Psoas muscle (tissue), 8 donors: ENCODE data around the gene SNW1. TPM values are rescaled to one million over a fixed set of nuclear protein-coding genes. Genes with fewer than 3 reads are reported as not detected.

Experiments used
- ATAC-seq, 4 donors: fragments of 200-7000 bp; cut with Tn5 transposase; one replicate each; pipeline ENCODE4 v1.9.1; 2020; ENCODE audit warnings: moderate library complexity in 3 of 4, mild to moderate bottlenecking in 2 of 4
- DNase-seq, 2 donors: peaks; one replicate each; pipeline ENCODE4 v3.0.0-alpha.2; 2020
- H3K27ac ChIP-seq: fragments of 200-600 bp; one replicate; pipeline ENCODE4 v1.8.0; 2022
- H3K27me3 ChIP-seq, 3 donors: fragments of 200-600 bp in 1 of 3; one replicate each; pipeline versions ENCODE4 v1.6.1 to v1.8.0; 2013 to 2022; ENCODE audit warnings: low read length in 2 of 3, mild to moderate bottlenecking in 2 of 3, moderate library complexity in 1 of 3; ENCODE audit not compliant: insufficient read depth in 3 of 3
- H3K36me3 ChIP-seq, 2 donors: fragments of 200-600 bp in 1 of 2; one replicate each; pipeline versions ENCODE4 v1.6.1 to v1.8.0; 2013 to 2022; ENCODE audit warnings: low read depth in 1 of 2, mild to moderate bottlenecking in 1 of 2, moderate library complexity in 1 of 2; ENCODE audit not compliant: insufficient read depth in 1 of 2
- H3K4me1 ChIP-seq: fragments of 200-600 bp; one replicate; pipeline ENCODE4 v1.8.0; 2022
- H3K4me3 ChIP-seq: fragments of 200-600 bp; one replicate; pipeline ENCODE4 v1.8.0; 2022; ENCODE audit warnings: mild to moderate bottlenecking
- H3K9me3 ChIP-seq: fragments of 200-600 bp; one replicate; pipeline ENCODE4 v1.8.0; 2022
- WGBS, 3 donors: extraction: QIAGEN DNeasy Blood & Tissue Kit; methylation state at CpG; one replicate each; pipeline versions ENCODE4 v1.1.6 to v1.1.7; 2013; 5-methylcytosine and 5-hydroxymethylcytosine counted together
- intact Hi-C, 2 donors: fragments of 100-400 bp; cut with DNase I; formaldehyde crosslinking; loops; one replicate each; pipeline versions ENCODE4 v1.11.0 to v1.14.2; 2022
- polyA plus RNA-seq, 3 donors: library from polyadenylated mRNA; stranded (reverse); fragments of 200-250 nt; gene quantifications; one replicate each; pipeline ENCODE4 v1.2.3, GENCODE V29; 2013
- total RNA-seq, 4 donors: library from RNA; stranded (reverse); fragmentation: NEBNext Ultra II Directional in 2 of 4; extraction: Animal tissue kit (Norgen Biotek cat#: 25700) in 2 of 4; gene quantifications; one replicate each; pipeline versions ENCODE4 v1.2.1 to v1.2.4, GENCODE V29; 2021 to 2023
- TF ChIP-seq, protein P1 (sequence below): fragments of 200-600 bp; IDR thresholded peaks from one replicate; pipeline ENCODE4 v1.8.0; 2022; ENCODE audit warnings: antibody characterized with exemption
- donor health status: healthy with polysubstance abuse.
- donor health status: DM: no; HTN: no; CAD: no; lungs with moderate emphysema.
- donor health status: Bipolar disorder and iron deficiency.
- donor health status: healthy.
- donor health status: DM: yes; HTN: yes; CAD: no.
- donor health status: DM: no; HTN: no; CAD: no.
- donor health status: DM: no; HTN: no; CAD: no.
- donor health status: DM: yes; HTN: yes; CAD: no.

SNW1 gene
- total and polyA plus RNA-seq, 7 donors: 49.2 to 95.0 (median 64.5) TPM

DNA sequence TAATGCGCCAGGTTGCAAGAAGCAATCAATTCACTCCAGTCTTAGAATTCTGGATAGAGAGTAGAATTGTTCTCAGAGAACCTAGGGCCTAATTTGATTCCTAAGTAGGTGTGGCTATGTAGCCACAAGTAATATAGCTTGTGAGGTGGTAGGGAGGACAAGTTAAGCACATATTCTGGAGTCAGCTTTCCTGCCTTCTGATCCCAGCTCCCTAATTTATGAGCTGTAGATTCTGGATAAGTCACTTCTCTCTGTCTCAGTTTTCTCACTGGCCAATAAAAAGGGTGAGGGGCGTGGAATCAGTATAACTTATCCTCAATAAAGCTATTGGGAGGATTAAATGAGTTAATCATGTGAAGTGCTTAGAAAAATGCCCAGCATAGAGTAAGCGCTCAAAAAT lies 3.0 kb upstream of the SNW1 start:
- ATAC-seq (no peak), DNase-seq (no peak)
- 75 to 80% (median 76%) methylated on average over 3 of the region's 3 CpGs for WGBS, 3 donors
- H3K27me3 ChIP-seq: no peaks in the 10 kb centered on the region
- no peak overlapping the region for H3K27ac ChIP-seq
- intact Hi-C loops: no loop called here
- no peak overlapping the region for H3K4me3 ChIP-seq
- no peaks in the 10 kb centered on the region for H3K36me3 ChIP-seq
- no peaks in the 10 kb centered on the region for H3K9me3 ChIP-seq
- TF ChIP-seq, protein P1, sequence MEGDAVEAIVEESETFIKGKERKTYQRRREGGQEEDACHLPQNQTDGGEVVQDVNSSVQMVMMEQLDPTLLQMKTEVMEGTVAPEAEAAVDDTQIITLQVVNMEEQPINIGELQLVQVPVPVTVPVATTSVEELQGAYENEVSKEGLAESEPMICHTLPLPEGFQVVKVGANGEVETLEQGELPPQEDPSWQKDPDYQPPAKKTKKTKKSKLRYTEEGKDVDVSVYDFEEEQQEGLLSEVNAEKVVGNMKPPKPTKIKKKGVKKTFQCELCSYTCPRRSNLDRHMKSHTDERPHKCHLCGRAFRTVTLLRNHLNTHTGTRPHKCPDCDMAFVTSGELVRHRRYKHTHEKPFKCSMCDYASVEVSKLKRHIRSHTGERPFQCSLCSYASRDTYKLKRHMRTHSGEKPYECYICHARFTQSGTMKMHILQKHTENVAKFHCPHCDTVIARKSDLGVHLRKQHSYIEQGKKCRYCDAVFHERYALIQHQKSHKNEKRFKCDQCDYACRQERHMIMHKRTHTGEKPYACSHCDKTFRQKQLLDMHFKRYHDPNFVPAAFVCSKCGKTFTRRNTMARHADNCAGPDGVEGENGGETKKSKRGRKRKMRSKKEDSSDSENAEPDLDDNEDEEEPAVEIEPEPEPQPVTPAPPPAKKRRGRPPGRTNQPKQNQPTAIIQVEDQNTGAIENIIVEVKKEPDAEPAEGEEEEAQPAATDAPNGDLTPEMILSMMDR: no peak
- peaks cover 13% of the 10 kb centered on the region for H3K4me1 ChIP-seq

DNA sequence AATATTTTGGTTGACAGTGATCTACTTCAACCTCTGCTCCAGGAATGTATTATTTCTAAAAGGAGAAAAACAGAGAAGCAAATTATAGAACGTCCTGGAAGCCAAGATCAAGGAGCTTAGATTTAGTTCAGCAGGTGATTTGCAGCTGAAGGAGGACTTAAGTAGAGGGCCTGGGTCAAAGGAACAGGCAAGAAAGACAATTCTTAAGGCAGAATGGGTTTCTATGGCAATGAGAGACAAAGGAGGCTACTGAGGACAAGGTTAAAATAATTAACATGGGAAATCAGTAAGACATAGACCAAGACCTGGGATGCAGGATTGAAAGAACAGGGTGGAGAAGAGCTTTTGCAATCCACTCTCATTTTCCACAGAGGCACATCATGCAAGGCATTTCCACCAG lies 2.4 kb upstream of the SNW1 start:
- ATAC-seq: no peak
- no peak overlapping the region for H3K4me3 ChIP-seq
- H3K4me1 ChIP-seq: peaks cover 20% of the 10 kb centered on the region
- DNase-seq: no peak
- TF ChIP-seq, protein P1: no peak
- no peaks in the 10 kb centered on the region for H3K27me3 ChIP-seq
- no peaks in the 10 kb centered on the region for H3K36me3 ChIP-seq
- H3K27ac ChIP-seq: no peak overlapping the region
- no peaks in the 10 kb centered on the region for H3K9me3 ChIP-seq
- intact Hi-C loops: no loop called here
- WGBS, 3 donors: 53 to 54% (median 54%) methylated on average over 1 of the region's 1 CpG

DNA sequence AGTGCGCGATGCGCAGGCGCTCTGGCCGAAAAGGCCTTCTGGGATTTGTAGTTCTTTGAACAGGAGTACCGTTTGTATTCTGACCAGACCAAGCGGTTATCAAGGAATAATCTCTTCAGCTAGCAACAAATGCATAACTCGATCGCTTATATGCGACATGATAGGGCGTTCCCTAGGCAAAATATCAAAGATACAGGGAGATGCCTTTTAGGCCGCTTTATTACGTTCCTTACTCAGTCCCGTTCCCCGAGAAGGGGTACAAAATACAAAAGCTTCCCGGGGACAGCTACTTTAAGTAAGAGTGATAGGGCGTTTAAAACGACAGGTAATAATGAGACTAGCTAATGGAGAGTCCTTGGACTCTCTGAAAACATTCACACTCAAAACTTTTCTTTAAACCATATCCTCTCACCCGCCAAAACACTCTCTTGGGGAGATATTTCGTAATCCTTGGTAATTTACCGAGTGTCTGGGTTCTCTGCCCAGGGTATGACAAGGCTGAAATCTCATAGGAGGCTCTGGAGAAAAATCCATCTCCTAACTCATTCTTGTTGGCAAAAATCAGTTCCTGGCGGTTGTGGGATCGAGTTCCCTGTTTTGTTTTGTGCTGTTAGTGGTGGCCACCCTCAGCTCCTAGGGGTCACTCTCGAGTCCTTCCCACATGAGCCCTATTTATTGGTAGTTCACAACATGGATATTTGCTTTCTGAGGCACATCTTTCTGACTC lies 412 bp upstream of the SNW1 start:
- peak overlapping the region; percentile 99 for H3K4me3 ChIP-seq
- H3K4me1 ChIP-seq: peaks cover 25% of the 10 kb centered on the region
- H3K9me3 ChIP-seq: no peaks in the 10 kb centered on the region
- intact Hi-C loops: loop anchor here (1.0 to 2.0 kb wide), 2 partner anchors 37 to 38 kb away; no protein-coding TSS in a partner anchor
- 1 to 2% (median 1%) methylated on average over 24 of the region's 24 CpGs for WGBS, 3 donors
- TF ChIP-seq, protein P1: no peak
- H3K27me3 ChIP-seq: no peaks in the 10 kb centered on the region
- peak; percentile 40 to 64 for DNase-seq
- H3K36me3 ChIP-seq: peaks cover 2 to 6% of the 10 kb centered on the region in 2 donors
- H3K27ac ChIP-seq: peak overlapping the region; percentile 96
- ATAC-seq: peak; percentile 53 to 70 (median 63)

DNA sequence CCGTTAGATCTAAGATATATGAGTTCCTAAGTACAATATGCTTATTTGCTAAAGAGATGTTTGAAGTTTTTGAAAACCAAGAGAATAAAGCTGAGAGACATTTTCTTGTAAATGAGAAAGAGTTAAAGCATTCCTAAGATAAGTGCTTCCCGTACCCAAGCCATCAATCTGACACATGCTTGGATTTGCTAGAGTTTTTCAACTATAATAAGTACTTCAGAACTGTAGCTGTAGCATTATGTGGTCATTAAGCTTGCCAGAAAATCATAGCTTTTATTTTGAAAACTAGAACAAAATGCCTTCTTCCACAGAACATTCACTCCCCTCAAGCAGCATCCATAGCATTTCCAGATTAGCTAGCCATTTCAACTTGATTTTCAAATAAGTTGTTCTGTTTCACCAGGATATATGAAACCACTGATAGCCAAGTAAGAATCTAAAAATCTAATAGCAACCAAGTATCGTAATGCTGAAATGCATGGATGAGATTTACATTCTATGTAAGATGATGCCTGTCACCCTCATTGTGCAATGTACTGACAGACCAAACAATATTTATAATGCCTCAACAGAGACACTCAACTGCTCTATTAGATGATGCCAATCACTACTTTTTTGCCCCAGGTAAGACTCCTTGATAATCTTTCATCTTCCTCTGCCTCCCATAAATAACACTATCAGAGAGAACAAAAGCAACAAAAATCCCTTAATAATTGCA lies 8.0 kb downstream of the SNW1 start:
- Histone ChIP-seq H3K36me3 (peaks cover 12 to 79% of the 10 kb centered on the region in 2 donors), H3K27ac (no peak overlapping the region), H3K4me1 (peaks cover 16% of the 10 kb centered on the region), H3K9me3 (no peaks in the 10 kb centered on the region), H3K4me3 (no peak overlapping the region), H3K27me3 (no peaks in the 10 kb centered on the region)
- WGBS, 3 donors: 30 to 61% (median 57%) methylated on average over 3 of the region's 3 CpGs
- DNase-seq (no peak), ATAC-seq (no peak)
- TF ChIP-seq, protein P1: no peak
- intact Hi-C loops: no loop called here
